ENCODE data around the gene ABCF3.

Gene ABCF3

GRCh38 chr3:184167786-184168185 lies 18.2 kb upstream of the ABCF3 start:
- no peak for DNase-seq (ENCODE audit: low read depth in 2 of 2)

- DNase-seq (ENCODE audit: low read depth in 2 of 2) = no peak
These were observed 17.5 kb upstream of the ABCF3 start for GRCh38 chr3:184168363-184169120.

GRCh38 chr3:184169896-184170875 lies 15.8 kb upstream of the ABCF3 start:
- no peak for DNase-seq (ENCODE audit: low read depth in 2 of 2)

- no peak for DNase-seq (ENCODE audit: low read depth in 2 of 2)
These were observed 14.4 kb upstream of the ABCF3 start for GRCh38 chr3:184171562-184171961.

- DNase-seq (ENCODE audit: low read depth in 2 of 2) = no peak
These were observed 13.2 kb upstream of the ABCF3 start for GRCh38 chr3:184172681-184173373.

- no peak for DNase-seq (ENCODE audit: low read depth in 2 of 2)
These were observed 12.7 kb upstream of the ABCF3 start for GRCh38 chr3:184173374-184173722.

- no peak for DNase-seq (ENCODE audit: low read depth in 2 of 2)
These were observed 11.7 kb upstream of the ABCF3 start for GRCh38 chr3:184174284-184174645.

GRCh38 chr3:184174646-184175492 lies 11.1 kb upstream of the ABCF3 start, which contains the start of gene AP2M1:
Gene AP2M1, plus strand, starts transcription at chr3:184174855. Its CDS starts 2,139 bp downstream, at chr3:184176994.
- DNase-seq (ENCODE audit: low read depth in 2 of 2) = peak; percentile 95 to 96

GRCh38 chr3:184175506-184175905 lies 10.5 kb upstream of the ABCF3 start:
- no peak for DNase-seq (ENCODE audit: low read depth in 2 of 2)

GRCh38 chr3:184175981-184176376 lies 10.0 kb upstream of the ABCF3 start:
- no peak for DNase-seq (ENCODE audit: low read depth in 2 of 2)

- no peak for DNase-seq (ENCODE audit: low read depth in 2 of 2)
These were observed 9.3 kb upstream of the ABCF3 start for GRCh38 chr3:184176377-184177330.

- no peak for DNase-seq (ENCODE audit: low read depth in 2 of 2)
These were observed 8.7 kb upstream of the ABCF3 start for GRCh38 chr3:184177331-184177731.

- no peak for DNase-seq (ENCODE audit: low read depth in 2 of 2)
These were observed 8.2 kb upstream of the ABCF3 start for GRCh38 chr3:184177767-184178306.

- no peak for DNase-seq (ENCODE audit: low read depth in 2 of 2)
These were observed 7.4 kb upstream of the ABCF3 start for GRCh38 chr3:184178521-184179138.

GRCh38 chr3:184180165-184180564 lies 5.8 kb upstream of the ABCF3 start:
- no peak for DNase-seq (ENCODE audit: low read depth in 2 of 2)

GRCh38 chr3:184181596-184181995 lies 4.4 kb upstream of the ABCF3 start:
- no peak for DNase-seq (ENCODE audit: low read depth in 2 of 2)

- no peak for DNase-seq (ENCODE audit: low read depth in 2 of 2)
These were observed 2.3 kb upstream of the ABCF3 start for GRCh38 chr3:184183679-184184078.

- DNase-seq (ENCODE audit: low read depth in 2 of 2) = no peak
These were observed 1.3 kb upstream of the ABCF3 start for GRCh38 chr3:184184546-184185230.

All from stimulated activated CD4-positive, alpha-beta T cell treated with anti-CD3 and anti-CD28 coated beads, Interleukin-1b, Interleukin-23, amount 100 ng/mL, for 1 hour (primary cell).